GM18498 (cell line): Measurements from ENCODE around the gene MMD.
A peak's percentile ranks its signal among the peaks of the same experiment; 100 is the strongest.
"Not testable (repeated sequence)": the region's sequence is repeated elsewhere in the genome, so short reads cannot be mapped to it uniquely, and the experiment has no call there.

ENCODE experiments used
- ATAC-seq: cut with Tn5 transposase; IDR thresholded peaks from one replicate; pipeline ENCODE4 v1.9.1; 2021; ENCODE audit warnings: mild to moderate bottlenecking, moderate library complexity; ENCODE audit not compliant: unreplicated experiment

The MMD gene

DNA sequence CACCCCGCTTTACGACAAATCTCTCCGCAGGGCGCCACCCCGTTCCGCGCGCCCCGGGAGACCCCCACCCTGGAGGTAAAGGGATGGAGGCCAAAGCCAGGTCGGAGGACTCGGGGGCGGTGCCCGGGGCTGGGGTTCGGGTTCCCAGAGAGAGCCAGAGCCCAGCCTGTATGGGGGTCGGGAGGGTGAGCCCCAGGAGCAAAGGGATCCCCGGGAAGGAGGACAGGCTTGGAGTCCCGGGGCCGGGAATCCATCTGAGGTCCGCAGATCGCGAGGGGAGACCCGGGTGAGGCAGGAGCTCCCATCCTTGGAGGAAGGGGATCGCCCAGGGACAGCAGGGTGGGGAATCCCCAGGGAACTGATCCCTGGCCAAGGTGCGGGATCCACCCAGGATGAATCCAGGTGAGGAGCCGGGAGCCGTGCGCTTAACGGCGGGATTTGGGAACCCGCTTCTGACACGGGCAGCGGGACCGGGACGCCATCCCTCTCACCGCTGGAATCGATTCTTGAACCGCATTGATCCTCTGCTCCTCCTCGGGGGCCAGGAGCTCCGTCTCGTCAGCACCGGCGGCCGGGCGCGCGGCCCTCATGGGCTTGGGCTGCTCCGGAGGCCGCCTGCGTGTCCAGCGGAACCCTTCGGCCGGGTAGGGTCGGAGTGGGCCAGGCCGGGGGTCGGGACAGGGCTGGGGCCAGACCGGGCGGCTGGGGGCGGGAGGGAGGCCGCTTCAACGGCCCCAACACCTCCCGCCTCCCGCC is at the start of gene MMD:
MMD (minus strand) TSS at position 657 of the 756 bp plus-strand sequence; CDS start at position 517, 140 bp downstream.
- ATAC-seq = peak; percentile 24

DNA sequence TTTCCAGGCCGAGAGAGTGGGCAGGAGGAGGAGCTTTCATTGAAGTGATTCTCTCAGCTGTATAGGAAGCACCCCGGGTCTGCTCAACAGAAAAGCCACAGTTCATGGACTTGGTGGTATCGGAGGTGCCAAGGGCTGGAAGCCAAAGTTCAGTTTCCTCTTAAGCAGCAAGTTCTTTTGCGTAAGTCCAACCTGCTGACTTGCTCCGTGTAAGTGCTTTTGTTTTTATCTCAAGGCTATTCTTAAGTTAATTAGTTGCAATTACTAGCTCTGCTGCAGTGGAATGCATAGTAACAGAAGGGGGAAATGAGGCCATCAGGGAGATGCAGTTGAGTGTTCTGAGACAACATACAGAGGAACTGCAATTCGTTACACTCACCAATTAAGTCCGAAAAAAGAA is 45.0 kb upstream of the MMD start:
- ATAC-seq = no peak

DNA sequence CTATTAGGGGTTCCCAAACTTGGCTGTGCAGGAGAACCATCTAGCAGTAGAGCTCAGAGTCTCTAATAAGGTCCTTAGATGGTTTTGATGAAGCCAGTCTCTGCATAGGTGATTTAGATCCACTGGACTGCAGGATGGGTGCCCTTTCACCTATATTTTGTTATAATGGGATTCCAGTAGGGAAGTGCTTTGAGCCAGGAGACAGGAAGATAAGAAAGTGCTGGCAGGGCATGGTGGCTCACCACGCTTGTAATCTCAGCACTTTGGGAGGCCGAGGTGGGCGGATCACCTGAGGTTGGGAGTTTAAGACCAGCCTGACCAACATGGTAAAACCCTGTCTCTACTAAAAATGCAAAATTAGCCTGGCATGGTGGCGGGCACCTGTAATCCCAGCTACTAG is 44.1 kb upstream of the MMD start:
- ATAC-seq = not testable (repeated sequence)

DNA sequence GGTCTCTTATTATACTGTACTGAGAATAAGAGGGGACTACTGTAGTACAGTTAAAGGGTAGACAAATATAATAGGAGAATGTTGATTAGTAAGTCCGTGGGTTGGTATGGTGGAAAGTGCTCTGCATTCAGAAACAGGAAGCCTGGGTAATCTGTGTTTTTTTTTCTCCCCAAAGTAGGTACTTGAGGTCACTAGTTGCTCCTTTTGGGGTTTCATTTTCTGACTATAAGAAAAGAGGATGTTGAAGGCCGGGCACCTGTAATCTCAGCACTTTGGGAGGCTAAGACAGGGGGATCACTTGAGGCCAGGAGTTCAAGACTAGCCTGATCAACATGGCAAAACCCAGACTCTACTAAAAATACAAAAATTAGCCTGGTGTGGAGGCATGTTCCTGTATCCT is 42.0 kb upstream of the MMD start:
- ATAC-seq = peak; percentile 79

GRCh38 chr17:55462711-55463110 is 41.1 kb upstream of the MMD start:
- no peak for ATAC-seq

- no peak for ATAC-seq
Observed at GRCh38 chr17:55462234-55462633, 40.6 kb upstream of the MMD start.

GRCh38 chr17:55458978-55459377 is 37.3 kb upstream of the MMD start:
- peak; percentile 42 for ATAC-seq

DNA sequence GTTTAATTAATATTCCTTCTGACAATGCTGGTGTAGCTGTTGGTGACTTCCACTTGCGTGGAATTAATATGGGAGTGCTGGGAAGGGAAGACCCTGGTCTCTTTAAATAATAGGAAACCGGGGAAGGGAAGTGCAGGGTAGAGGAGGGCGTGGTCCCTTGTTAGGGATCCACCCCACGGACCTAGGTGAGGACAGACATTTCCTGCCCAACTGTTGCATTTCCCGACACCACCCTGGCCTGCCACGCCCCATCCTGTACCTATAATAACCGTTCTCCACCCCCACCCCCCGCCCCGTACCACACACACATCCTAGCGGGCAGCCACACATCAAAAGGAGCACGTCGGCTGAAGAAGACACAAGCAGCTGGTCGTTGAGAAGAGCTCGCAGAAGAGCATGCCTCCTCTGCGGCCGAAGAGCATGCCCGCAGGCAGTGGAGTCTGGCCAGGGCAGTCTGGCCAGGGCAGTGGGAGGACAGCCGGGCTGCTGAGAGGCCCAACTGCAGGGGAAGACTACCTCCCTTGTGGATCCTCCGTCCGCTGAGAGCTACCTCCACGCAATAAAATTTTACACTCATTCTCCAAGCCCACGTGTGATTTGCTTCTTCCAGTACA is 36.8 kb upstream of the MMD start:
- ATAC-seq = no peak

- no peak for ATAC-seq
Observed at GRCh38 chr17:55456307-55457240, 34.9 kb upstream of the MMD start.

GRCh38 chr17:55454906-55455474 is 33.4 kb upstream of the MMD start:
- ATAC-seq = no peak

DNA sequence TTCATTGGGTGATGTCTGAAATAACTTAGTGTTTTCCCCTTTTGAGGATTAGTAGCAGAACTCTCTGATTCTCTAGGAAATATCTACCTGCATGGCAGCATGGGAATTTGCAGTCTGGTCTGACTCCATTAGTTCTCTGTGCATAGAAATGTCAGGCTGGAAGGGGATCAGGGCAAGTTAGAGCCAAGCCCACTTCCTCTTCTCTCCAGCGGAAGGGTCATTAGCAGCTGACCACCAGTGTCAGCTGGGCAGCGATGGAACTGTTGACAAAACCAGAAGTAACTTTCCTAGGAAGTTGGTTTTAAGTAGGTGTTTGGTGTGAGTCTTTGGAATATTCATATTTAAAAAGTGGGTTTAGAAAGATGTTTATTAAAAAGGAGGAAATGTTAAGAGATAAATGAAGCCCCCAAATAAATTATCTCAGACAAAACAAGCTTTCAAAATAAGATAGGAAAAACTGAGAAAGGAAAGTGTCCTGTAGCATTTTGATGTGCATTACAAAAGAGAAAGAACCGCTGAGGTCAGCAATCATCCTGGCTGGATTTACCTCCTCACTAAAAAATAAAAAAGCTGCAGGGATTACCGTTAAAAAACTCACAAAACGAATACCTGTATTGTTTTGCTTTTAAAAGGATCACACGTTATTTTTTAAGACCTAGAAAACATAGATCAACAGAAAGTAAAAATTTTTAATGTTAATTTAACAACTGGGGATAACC is 32.4 kb upstream of the MMD start:
- no peak for ATAC-seq

DNA sequence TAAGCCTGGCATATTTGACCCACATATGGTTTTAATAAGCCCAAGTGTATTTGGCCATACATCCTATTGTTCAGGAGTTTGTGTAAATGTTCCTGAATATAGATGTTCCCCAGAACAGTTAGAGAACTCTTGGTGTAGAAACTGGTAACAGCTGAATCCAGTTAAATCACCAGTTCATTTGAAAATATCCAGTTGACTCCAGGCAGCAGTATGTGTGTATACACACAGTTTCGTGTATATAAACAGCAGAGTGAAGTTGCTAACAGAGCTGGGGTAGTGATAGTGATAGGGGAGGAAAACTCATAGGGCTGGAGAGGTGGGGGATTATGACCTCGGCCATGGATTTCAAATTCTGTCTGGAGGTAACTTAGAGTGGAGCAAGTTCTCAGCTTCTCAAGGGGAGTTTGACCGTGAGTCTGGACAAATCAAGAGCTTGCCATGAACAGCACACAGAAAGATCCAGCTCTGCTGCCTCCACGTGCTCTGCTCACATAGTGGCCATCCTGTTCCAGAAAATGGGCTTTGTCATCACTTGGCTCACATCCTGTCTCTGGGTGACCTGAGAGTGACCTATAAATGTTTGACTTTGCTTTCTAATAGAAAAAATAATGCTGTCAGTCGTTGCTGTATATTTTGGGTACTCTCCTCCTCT is 30.6 kb upstream of the MMD start:
- peak; percentile 47 for ATAC-seq

- no peak for ATAC-seq
Observed at GRCh38 chr17:55451758-55452138, 30.1 kb upstream of the MMD start.

DNA sequence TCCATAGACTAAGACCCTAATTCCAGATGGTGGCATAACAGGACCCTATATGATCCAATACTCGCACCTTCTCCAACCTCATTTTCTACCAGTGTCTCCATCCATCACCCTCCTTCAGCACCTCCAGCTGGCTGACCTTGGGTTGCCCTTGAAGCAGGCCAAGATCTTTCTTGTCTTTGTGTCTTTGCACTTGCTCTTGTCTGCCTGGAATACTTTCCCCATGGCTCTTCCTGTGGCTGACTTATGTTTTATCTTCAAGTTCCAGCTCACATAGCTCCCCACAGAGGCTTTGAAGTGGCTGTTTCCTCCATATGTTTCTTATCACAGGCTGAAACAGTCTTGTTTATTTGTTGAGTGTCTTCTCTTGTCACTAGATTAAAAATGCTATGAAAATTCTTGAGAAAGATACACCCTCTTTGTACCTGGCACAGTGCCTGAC is 29.6 kb upstream of the MMD start:
- ATAC-seq = no peak

- ATAC-seq = no peak
Observed at GRCh38 chr17:55450232-55450825, 28.7 kb upstream of the MMD start.

GRCh38 chr17:55448681-55449080 is 27.0 kb upstream of the MMD start:
- ATAC-seq = no peak

GRCh38 chr17:55446581-55447205 is 25.1 kb upstream of the MMD start:
- ATAC-seq = no peak

DNA sequence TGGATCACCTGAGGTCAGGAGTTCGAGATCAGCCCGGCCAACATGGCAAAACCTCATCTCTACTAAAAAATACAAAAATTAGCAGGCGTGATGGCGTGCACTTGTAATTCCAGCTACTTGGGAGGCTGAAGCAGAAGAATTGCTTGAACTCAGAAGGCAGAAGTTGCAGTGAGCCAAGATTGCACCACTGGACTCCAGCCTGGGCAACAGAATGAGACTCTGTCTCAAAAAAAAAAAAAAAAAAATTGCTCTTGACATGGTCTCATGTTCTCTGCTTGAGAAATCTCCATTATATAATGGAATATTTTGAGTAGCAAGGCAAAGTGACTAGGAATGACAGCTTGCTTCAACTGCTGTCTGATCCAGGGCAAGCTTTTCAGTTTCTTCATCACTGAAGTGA is 24.4 kb upstream of the MMD start:
- not testable (repeated sequence) for ATAC-seq
